Stimulated activated CD8-positive, alpha-beta memory T cell treated with anti-CD3 and anti-CD28 coated beads, Interleukin-12 subunit alpha, Interleukin-12 subunit beta, amount 100 ng/mL, for 24 hours (primary cell): ENCODE data around the gene LRRC4.

Source experiments
- DNase-seq: peaks from one replicate; pipeline ENCODE4 v3.0.0-alpha.2; 2020; ENCODE audit errors: extremely low read depth

Gene LRRC4, protein sequence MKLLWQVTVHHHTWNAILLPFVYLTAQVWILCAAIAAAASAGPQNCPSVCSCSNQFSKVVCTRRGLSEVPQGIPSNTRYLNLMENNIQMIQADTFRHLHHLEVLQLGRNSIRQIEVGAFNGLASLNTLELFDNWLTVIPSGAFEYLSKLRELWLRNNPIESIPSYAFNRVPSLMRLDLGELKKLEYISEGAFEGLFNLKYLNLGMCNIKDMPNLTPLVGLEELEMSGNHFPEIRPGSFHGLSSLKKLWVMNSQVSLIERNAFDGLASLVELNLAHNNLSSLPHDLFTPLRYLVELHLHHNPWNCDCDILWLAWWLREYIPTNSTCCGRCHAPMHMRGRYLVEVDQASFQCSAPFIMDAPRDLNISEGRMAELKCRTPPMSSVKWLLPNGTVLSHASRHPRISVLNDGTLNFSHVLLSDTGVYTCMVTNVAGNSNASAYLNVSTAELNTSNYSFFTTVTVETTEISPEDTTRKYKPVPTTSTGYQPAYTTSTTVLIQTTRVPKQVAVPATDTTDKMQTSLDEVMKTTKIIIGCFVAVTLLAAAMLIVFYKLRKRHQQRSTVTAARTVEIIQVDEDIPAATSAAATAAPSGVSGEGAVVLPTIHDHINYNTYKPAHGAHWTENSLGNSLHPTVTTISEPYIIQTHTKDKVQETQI

GRCh38 chr7:128030654-128031611 is at the start of gene LRRC4:
LRRC4 (minus strand) TSS chr7:128031437; CDS start chr7:128030640, 797 bp downstream.
- DNase-seq: no peak

DNA sequence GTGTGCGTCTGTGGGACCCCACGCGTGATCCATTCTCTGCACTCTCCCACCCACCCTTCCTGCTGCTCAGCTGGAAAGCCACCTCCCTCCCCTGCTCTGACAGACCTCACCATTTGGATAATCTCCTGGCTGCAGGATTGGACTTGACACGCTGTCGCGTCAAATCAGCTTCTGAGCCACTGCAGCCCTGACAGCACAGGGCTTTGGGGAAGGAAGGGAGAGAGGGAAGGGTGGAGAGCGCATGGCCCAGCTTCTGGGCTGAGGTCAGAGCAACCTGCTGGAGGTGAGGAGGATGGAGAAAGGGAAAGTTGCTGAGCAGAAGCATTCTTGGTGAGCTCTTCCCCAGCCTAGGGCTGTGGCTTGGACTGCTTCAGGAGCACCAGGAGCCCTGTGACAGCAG is 48.9 kb upstream of the LRRC4 start:
- no peak for DNase-seq

GRCh38 chr7:128078309-128078708 is 47.1 kb upstream of the LRRC4 start:
- DNase-seq: no peak

- DNase-seq: no peak
These were observed 45.6 kb upstream of the LRRC4 start for GRCh38 chr7:128076796-128077271.

DNA sequence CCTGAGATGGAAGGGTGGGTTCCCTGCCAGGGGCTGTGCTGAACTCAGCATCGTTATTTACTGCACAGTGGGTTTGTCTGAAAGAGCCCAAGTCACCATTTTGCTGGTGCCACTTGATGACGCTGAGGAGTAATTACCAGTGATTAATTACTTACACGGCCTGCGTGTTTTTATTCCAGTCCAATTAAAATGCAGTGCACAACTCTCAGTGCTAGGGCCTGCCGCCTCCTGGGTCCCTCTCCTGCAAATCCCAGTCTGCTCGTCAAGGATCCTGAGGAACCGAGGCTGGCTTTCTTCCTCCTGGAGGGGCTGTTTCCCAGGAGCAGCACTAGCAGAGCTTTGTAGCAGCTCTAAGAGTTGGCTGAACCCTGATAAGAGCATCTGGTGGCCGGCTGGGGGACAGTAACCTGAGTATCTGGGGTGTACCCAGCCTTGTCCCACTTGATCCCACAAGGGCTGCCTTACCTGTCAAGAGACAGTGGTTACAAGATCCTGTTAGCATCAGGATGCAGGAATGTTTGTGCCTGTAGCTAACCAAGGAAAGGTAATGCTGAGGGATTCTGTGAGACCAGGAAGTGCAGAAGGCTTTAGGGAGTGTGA is 45.1 kb upstream of the LRRC4 start:
- DNase-seq: no peak

- no peak for DNase-seq
These were observed 44.2 kb upstream of the LRRC4 start for GRCh38 chr7:128075242-128076095.

- DNase-seq: no peak
These were observed 43.5 kb upstream of the LRRC4 start for GRCh38 chr7:128074736-128075135.

DNA sequence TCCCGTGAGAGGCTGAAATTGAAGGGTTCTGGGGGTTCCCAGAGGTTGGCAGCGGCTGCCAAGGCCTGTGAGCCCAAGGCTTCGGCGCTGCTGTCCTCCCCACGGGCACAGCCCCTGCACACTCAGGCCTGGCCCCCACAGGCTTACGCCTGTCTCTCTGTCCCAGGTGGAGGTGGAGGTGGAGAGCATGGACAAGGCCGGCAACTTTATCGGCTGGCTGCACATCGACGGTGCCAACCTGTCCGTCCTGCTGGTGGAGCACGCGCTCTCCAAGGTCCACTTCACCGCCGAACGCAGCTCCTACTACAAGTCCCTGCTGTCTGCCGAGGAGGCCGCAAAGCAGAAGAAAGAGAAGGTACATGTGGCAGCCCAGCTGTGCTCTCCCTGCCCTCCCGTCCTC is 43.1 kb upstream of the LRRC4 start:
- no peak for DNase-seq

- DNase-seq: no peak
These were observed 42.6 kb upstream of the LRRC4 start for GRCh38 chr7:128073671-128074310.

- no peak for DNase-seq
These were observed 40.6 kb upstream of the LRRC4 start for GRCh38 chr7:128071801-128072200.

- no peak for DNase-seq
These were observed 40.1 kb upstream of the LRRC4 start for GRCh38 chr7:128071376-128071775.

DNA sequence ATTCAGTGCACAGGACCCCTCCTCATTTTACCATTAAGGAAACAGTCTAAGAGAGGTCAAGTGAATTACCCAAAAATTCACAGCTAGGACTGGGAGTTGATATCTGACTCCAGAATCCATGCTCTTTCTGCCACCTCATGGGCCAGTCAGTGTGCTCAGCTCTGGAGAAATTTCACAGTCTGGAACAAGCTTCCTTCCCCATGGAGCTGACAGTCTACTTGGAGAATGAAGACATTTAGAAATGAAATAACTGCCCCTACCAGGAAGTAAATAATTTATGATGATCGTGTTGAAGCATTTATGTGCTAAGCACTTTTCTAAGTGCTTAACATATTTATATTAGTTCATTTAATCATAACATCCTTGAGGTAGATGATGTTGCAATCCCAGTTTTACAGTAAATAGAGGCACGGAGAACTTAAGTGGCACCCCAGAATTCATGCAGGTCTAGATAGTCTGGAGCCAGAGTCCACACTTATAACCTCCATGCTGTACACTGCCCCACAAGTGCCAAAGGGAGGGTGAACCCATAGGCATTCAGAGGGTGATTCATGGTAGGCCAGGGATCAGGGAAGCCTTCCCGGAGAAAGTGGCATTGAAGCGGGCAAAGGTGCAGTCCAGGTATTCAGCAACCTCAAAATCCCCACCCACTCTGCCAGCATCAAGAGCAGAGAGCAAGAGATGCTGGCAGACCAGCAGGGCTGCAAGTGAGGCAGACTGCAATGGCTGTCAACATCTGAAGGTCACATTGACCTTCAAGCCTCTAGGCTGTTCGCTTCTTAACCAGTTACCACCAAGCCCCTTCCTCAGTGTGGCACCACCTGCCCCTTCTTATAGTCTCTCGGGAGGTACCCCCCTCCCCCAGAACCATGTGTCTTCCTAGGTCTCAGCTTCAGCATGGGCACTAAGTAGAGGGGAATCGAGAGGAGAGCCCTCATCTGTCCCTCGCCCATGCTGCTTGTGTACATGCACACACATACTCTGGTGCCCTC is 38.4 kb upstream of the LRRC4 start:
- DNase-seq: no peak

GRCh38 chr7:128068785-128069184 is 37.5 kb upstream of the LRRC4 start:
- no peak for DNase-seq

GRCh38 chr7:128067983-128068382 is 36.7 kb upstream of the LRRC4 start:
- DNase-seq: no peak

DNA sequence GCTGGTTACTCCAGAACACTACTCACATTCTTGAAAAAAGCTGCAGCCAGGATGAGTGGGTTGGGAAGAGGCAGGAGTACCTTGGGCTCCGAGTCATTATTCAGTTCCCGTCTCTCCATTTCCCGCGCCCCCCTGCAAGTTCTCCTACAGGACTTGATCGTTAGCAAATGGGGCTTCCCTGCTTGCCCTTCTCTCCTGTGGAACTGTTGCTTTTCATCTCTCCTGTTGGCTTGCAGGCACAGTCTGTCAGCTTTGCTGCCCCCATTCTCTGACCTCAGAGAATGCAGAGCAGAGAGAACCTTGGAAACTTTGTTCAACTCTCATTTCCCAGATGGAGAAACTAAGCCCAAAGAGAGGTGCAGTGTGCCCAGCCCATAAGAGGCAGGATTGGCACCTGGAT is 35.6 kb upstream of the LRRC4 start:
- no peak for DNase-seq

GRCh38 chr7:128066395-128066794 is 35.2 kb upstream of the LRRC4 start:
- no peak for DNase-seq

- DNase-seq: no peak
These were observed 34.6 kb upstream of the LRRC4 start for GRCh38 chr7:128065872-128066271.

GRCh38 chr7:128063088-128063487 is 31.9 kb upstream of the LRRC4 start:
- DNase-seq: no peak

- DNase-seq: no peak
These were observed 28.8 kb upstream of the LRRC4 start for GRCh38 chr7:128060018-128060417.
